ENCODE measurements around the gene ZZZ3.

ZZZ3 gene

DNA sequence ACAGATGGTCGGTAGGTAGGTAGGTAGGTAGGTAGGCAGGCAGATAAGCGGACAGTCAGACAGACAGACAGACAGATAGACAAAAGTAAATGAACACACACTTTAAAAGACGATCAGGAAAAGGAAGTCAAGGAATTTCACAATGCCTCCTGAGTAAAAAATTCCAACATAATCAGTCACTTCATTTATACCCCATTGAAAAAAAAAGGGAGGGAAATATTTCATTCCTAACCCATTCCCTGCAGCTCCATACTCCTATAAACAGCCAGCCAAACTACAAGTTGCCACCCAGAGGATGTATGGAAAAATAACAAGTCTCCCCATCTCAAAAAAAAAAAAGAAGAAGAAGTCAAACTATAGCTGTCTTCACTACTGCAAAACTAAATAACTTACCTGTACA lies 43.4 kb downstream of the ZZZ3 start:
- no peak overlapping the region for H2AFZ ChIP-seq (ENCODE audit: low read depth, low read length)
- H3K27me3 ChIP-seq (ENCODE audit: insufficient read depth, low read length, poor library complexity) = no peaks in the 10 kb centered on the region
- H3K36me3 ChIP-seq (ENCODE audit: insufficient read depth, low read length) = peaks cover 39% of the 10 kb centered on the region
- no peak overlapping the region for H3K4me3 ChIP-seq (ENCODE audit: low read depth in 1 of 2, low read length in 2 of 2)
- H3K4me2 ChIP-seq (ENCODE audit: insufficient read depth, low read length) = no peak overlapping the region
- ATAC-seq (ENCODE audit: insufficient read depth, low read depth) (no peak), DNase-seq (no peak)
- no peaks in the 10 kb centered on the region for H3K9me3 ChIP-seq (ENCODE audit: insufficient read depth, low read length, severe bottlenecking)
- no peak overlapping the region for H3K9ac ChIP-seq (ENCODE audit: low read depth, low read length)
- H4K20me1 ChIP-seq (ENCODE audit: insufficient read depth, low read length) = peaks cover 12% of the 10 kb centered on the region; the same call in 1 of the 2 replicates
- no peak overlapping the region for H3K27ac ChIP-seq (ENCODE audit: low read length)
- H3K4me1 ChIP-seq (ENCODE audit: insufficient read depth, low read length) = no peaks in the 10 kb centered on the region
- no peak for TF ChIP-seq EZH2 (IDR thresholded peaks at IDR 0.05; ENCODE audit: borderline replicate concordance, low read depth, low read length, severe bottlenecking)
- TF ChIP-seq, protein P1, sequence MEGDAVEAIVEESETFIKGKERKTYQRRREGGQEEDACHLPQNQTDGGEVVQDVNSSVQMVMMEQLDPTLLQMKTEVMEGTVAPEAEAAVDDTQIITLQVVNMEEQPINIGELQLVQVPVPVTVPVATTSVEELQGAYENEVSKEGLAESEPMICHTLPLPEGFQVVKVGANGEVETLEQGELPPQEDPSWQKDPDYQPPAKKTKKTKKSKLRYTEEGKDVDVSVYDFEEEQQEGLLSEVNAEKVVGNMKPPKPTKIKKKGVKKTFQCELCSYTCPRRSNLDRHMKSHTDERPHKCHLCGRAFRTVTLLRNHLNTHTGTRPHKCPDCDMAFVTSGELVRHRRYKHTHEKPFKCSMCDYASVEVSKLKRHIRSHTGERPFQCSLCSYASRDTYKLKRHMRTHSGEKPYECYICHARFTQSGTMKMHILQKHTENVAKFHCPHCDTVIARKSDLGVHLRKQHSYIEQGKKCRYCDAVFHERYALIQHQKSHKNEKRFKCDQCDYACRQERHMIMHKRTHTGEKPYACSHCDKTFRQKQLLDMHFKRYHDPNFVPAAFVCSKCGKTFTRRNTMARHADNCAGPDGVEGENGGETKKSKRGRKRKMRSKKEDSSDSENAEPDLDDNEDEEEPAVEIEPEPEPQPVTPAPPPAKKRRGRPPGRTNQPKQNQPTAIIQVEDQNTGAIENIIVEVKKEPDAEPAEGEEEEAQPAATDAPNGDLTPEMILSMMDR (IDR thresholded peaks at IDR 0.05; ENCODE audit: borderline replicate concordance, extremely low read depth, low read length, poor library complexity, severe bottlenecking) = no peak
- peaks cover 55% of the 10 kb centered on the region for H3K79me2 ChIP-seq (ENCODE audit: insufficient read depth, low read length)

DNA sequence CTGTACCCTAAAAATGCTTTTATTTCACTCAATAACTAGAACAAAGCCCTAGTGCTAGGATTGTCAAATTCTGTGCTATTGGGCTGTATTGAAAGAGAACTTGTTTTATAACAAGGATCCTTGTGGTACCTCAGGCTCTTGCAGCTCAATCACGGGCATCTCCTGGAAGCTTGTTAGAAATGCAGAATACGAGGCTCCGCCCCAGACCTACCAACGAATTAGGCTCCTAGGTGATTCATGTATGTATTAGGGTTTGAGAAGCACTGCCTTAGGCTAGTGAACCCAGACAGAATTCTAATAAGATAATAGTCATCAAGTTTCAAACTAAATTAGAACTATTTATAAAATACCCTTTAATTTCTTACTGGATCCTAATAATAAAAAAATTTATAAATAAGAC lies 45.6 kb downstream of the ZZZ3 start:
- H3K4me1 ChIP-seq (ENCODE audit: insufficient read depth, low read length) = no peaks in the 10 kb centered on the region
- no peaks in the 10 kb centered on the region for H3K27me3 ChIP-seq (ENCODE audit: insufficient read depth, low read length, poor library complexity)
- TF ChIP-seq EZH2 (IDR thresholded peaks at IDR 0.05; ENCODE audit: borderline replicate concordance, low read depth, low read length, severe bottlenecking) = no peak
- TF ChIP-seq, protein P1 (IDR thresholded peaks at IDR 0.05; ENCODE audit: borderline replicate concordance, extremely low read depth, low read length, poor library complexity, severe bottlenecking) = no peak
- peaks cover 58% of the 10 kb centered on the region for H3K36me3 ChIP-seq (ENCODE audit: insufficient read depth, low read length)
- no peak overlapping the region for H2AFZ ChIP-seq (ENCODE audit: low read depth, low read length)
- no peak overlapping the region for H3K4me3 ChIP-seq (ENCODE audit: low read depth in 1 of 2, low read length in 2 of 2)
- H3K79me2 ChIP-seq (ENCODE audit: insufficient read depth, low read length) = peaks cover 38% of the 10 kb centered on the region
- H3K4me2 ChIP-seq (ENCODE audit: insufficient read depth, low read length) = no peak overlapping the region
- H3K9me3 ChIP-seq (ENCODE audit: insufficient read depth, low read length, severe bottlenecking) = no peaks in the 10 kb centered on the region
- no peak overlapping the region for H3K9ac ChIP-seq (ENCODE audit: low read depth, low read length)
- no peak overlapping the region for H3K27ac ChIP-seq (ENCODE audit: low read length)
- ATAC-seq (ENCODE audit: insufficient read depth, low read depth) = no peak
- DNase-seq = no peak
- H4K20me1 ChIP-seq (ENCODE audit: insufficient read depth, low read length) = peaks cover 3% of the 10 kb centered on the region; the same call in 1 of the 2 replicates

Data from DND-41 (cell line).